Activated naive CD8-positive, alpha-beta T cell treated with anti-CD3 and anti-CD28 coated beads, Interleukin-2, amount 50 U/mL, for 16 hours (primary cell): ENCODE measurements around the gene RPS6KL1.

Source experiments
- DNase-seq: peaks from one replicate; pipeline ENCODE4 v3.0.0-alpha.2; 2020; ENCODE audit warnings: low read depth, low spot score

RPS6KL1 gene

GRCh38 chr14:74922752-74923401 lies at the start of gene RPS6KL1:
RPS6KL1 (minus strand) TSS chr14:74923260; CDS start chr14:74921541, 1,719 bp downstream.
- DNase-seq, result peak; percentile 43

GRCh38 chr14:74968811-74969210 lies 45.8 kb upstream of the RPS6KL1 start:
- no peak for DNase-seq

GRCh38 chr14:74965486-74966153 lies 42.6 kb upstream of the RPS6KL1 start:
- no peak for DNase-seq

GRCh38 chr14:74964787-74965485 lies 41.9 kb upstream of the RPS6KL1 start:
- no peak for DNase-seq

GRCh38 chr14:74963705-74964271 lies 40.7 kb upstream of the RPS6KL1 start:
- no peak for DNase-seq

- no peak for DNase-seq
Measured at GRCh38 chr14:74963178-74963704, 40.2 kb upstream of the RPS6KL1 start.

- no peak for DNase-seq
Measured at GRCh38 chr14:74962493-74962892, 39.4 kb upstream of the RPS6KL1 start.

GRCh38 chr14:74962046-74962445 lies 39.0 kb upstream of the RPS6KL1 start:
- no peak for DNase-seq

GRCh38 chr14:74961238-74961911 lies 38.3 kb upstream of the RPS6KL1 start:
- DNase-seq, result no peak

- no peak for DNase-seq
Measured at GRCh38 chr14:74960736-74961135, 37.7 kb upstream of the RPS6KL1 start.

GRCh38 chr14:74959596-74960180 lies 36.6 kb upstream of the RPS6KL1 start:
- DNase-seq, result no peak

GRCh38 chr14:74956280-74957072 lies 33.4 kb upstream of the RPS6KL1 start:
- no peak for DNase-seq

- no peak for DNase-seq
Measured at GRCh38 chr14:74956027-74956279, 32.9 kb upstream of the RPS6KL1 start.

- DNase-seq, result no peak
Measured at GRCh38 chr14:74955229-74956026, 32.4 kb upstream of the RPS6KL1 start, which contains the start of gene PGF. PGF (minus strand) TSS chr14:74955597; CDS start chr14:74955242, 355 bp downstream.

GRCh38 chr14:74954947-74955228 lies 31.8 kb upstream of the RPS6KL1 start:
- DNase-seq, result no peak

GRCh38 chr14:74954232-74954946 lies 31.3 kb upstream of the RPS6KL1 start:
- DNase-seq, result no peak

- DNase-seq, result no peak
Measured at GRCh38 chr14:74953686-74954085, 30.6 kb upstream of the RPS6KL1 start.

- DNase-seq, result no peak
Measured at GRCh38 chr14:74952697-74953484, 29.8 kb upstream of the RPS6KL1 start.
